HG02981 (cell line): ENCODE results near the gene NELFB.

Experiments
- ATAC-seq: cut with Tn5 transposase; IDR thresholded peaks from one replicate; pipeline ENCODE4 v1.9.1; 2021; ENCODE audit warnings: mild to moderate bottlenecking, moderate library complexity; ENCODE audit not compliant: unreplicated experiment

NELFB gene

GRCh38 chr9:137254624-137255447 lies at the start of gene NELFB:
NELFB (plus strand) TSS chr9:137255327.
- peak; percentile 82 for ATAC-seq

- no peak for ATAC-seq
Observed at GRCh38 chr9:137206602-137207001, 48.5 kb upstream of the NELFB start.

GRCh38 chr9:137211532-137211931 lies 43.6 kb upstream of the NELFB start:
- no peak for ATAC-seq

- no peak for ATAC-seq
Observed at GRCh38 chr9:137212520-137212919, 42.6 kb upstream of the NELFB start.

GRCh38 chr9:137213160-137214060 lies 41.7 kb upstream of the NELFB start:
- no peak for ATAC-seq

GRCh38 chr9:137214620-137215019 lies 40.5 kb upstream of the NELFB start:
- ATAC-seq = no peak

GRCh38 chr9:137215196-137215986 lies 39.7 kb upstream of the NELFB start:
- no peak for ATAC-seq

- no peak for ATAC-seq
Observed at GRCh38 chr9:137216188-137216965, 38.8 kb upstream of the NELFB start.

- no peak for ATAC-seq
Observed at GRCh38 chr9:137217276-137218211, 37.6 kb upstream of the NELFB start.

GRCh38 chr9:137218212-137218753 lies 36.8 kb upstream of the NELFB start:
- no peak for ATAC-seq

- ATAC-seq = no peak
Observed at GRCh38 chr9:137218754-137219271, 36.3 kb upstream of the NELFB start.

- ATAC-seq = no peak
Observed at GRCh38 chr9:137219757-137220316, 35.3 kb upstream of the NELFB start.

- no peak for ATAC-seq
Observed at GRCh38 chr9:137220317-137221094, 34.6 kb upstream of the NELFB start.

- ATAC-seq = no peak
Observed at GRCh38 chr9:137221095-137221505, 34.0 kb upstream of the NELFB start.

- no peak for ATAC-seq
Observed at GRCh38 chr9:137221506-137222111, 33.5 kb upstream of the NELFB start.

GRCh38 chr9:137222190-137223077 lies 32.7 kb upstream of the NELFB start, which contains the start of gene RNF208:
RNF208 (minus strand) TSS chr9:137222240; CDS start chr9:137221212, 1,028 bp downstream.
- ATAC-seq = peak; percentile 2
